ENCODE measurements around the gene PRDM16.

Gene PRDM16

DNA sequence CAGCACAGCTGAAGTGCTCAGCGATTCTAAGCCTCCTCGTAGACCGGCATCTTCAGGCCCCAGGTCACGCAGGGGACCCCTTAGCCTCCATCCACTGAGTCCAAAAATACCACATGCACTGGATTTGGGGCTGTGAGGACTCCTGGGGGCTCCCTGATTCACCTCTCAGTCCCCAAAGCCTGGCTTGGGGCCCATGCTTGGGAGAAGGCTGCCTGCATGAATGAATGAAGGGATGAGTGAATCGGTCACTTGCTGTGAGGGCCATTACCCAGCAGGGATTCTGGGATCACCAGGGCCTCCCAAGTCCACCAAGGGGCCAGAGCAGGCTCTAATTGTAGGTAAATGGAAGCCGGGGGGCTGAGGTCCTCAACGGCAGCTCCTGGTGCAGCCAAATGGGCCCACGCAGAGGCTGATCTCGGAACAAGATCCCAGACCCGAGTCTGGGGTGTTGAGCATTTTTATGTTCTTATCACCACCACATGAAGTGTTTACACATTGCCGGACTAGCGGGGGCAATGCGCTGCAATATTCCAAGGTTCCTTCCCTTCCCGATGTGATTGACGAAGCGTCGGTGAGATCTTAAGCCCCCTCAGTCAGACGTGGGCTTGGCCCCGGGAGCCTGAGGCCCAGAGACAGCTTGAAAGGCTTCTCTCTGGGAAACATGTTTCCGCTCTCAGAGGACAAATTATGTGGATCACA lies 371.9 kb downstream of the PRDM16 start:
- no peak for DNase-seq

DNA sequence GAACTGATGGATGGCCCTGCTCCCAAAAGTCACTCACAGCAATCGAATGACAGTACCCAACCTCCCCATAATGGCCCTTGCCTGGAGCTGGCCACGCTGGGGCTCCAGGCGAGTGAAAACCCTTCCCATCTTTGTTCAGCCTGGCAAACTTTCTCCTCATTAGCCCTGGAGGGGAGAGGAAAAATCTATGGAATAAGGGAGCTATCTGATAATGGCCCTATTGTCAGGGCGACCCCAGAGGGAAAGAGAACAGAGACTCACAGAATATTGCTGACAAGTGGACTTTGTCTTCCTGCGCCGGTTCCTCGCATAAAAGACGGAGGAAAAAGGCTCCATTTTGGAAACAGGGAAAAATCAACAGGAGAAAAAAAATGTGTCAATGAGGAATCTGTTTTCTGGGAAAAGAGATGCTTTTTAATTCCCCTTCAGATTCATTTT lies 372.4 kb downstream of the PRDM16 start:
- no peak for DNase-seq

DNA sequence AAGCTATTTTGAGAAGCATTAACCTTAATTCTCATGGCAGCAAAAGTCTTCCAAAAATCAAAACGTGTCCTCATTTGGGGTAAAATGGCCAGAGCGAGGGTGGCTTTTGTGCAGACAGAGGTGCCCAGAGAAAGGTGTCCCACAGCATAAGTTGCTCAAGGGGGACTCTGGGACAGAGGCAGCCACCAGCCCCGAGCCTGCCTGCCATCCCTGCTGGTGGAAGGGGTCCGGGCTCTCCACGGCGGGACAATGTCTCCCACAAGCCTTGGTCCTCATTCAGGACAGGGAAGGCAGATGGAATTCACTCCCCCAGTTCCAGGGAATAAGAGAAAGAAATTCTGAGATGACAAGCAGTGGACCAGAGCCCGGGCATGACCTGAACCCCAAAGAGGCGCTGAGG lies 372.9 kb downstream of the PRDM16 start:
- DNase-seq = no peak

DNA sequence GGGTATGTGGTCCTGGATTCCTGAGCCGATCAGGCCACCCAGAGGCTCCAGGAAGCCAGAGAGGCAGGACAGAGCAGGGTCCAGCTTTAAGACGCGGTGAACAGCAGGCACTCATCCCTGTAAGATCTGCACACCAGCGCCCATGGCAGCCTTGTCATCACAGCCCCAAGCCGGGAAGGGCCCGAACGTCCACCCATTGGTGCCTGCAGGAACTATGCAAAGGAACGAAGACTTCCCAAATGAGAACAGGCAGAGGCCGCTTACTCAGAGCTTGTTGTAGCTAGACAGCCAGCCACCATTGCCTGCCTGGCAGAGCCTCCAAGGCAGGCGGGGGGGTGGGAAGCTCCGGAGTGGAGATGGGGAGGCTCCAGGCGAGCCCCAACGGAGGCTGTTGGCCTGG lies 373.3 kb downstream of the PRDM16 start:
- DNase-seq = no peak

DNA sequence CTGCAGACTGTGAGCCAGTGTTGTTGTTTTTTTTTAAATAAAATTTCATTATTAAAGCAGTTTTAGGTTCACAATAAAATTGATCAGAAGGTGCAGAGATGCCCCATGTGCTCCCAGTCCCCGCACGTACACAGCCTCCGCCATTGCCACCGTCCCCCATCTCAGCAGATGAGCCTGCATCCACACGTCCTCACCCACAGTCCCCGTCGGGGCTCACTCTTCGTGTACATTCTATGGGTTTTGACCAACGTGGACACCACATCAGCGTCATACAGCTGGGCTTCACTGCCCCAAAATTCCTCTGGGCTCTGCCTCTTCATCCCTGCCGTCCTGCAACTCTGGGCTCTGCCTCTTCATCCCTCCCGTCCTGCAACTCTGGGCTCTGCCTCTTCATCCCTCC lies 373.9 kb downstream of the PRDM16 start:
- DNase-seq = no peak

DNA sequence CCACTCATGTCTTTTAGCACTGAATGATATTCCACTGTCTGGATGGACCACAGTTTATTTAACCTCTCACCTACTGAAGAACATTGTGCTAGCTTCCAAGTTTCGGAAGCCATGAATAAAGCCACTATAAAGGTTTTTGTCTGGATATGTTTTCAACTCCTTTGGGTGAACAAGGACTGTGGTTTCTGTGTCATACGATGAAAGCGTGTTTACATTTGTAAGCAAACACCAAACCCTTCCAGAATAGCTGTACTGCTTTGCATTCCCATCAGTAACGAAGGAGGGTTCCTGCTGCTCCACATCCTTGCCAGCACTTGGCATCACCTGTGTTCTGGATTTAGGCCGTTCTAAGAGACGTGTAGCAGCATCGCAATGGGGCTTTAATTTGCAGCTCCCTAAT lies 374.8 kb downstream of the PRDM16 start:
- no peak for DNase-seq

DNA sequence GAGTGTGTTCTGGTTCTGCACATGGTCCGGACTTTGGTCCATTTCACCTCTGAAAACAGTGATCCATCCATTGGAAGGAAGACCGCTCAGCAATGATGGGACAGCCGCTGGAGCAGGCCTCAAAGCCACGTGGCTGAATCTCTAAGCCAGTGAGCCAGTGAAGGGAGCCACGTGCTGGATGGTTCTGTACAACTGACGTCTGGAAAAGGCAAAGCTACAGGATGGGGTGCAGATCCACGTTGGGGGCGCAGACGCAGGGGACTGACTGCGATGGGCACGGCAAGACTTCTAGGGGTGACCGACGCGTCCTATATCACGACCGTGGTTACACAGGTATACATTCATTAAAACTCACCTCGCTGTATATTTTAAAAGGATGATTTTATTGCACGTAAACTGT lies 375.3 kb downstream of the PRDM16 start:
- DNase-seq = no peak

DNA sequence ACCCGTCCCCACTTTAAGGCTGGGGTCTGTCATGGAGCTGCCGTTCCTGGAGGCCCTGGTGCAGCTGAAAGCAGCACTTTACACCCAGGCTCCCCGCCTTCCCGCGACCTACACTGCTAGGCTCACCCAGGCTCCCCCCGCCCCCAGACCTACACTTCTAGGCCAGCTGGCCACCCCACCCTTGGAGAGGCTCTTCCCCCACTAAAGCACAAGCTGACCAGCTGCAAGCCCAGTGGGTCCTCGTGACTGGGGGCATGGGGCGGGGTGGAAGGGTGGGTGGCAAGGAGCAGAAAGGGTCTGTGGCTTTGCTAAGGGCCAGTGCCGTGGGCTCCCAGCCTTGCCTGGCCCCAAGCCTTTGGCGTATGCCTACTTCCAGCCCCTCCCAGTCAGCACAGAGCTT lies 375.7 kb downstream of the PRDM16 start:
- no peak for DNase-seq

DNA sequence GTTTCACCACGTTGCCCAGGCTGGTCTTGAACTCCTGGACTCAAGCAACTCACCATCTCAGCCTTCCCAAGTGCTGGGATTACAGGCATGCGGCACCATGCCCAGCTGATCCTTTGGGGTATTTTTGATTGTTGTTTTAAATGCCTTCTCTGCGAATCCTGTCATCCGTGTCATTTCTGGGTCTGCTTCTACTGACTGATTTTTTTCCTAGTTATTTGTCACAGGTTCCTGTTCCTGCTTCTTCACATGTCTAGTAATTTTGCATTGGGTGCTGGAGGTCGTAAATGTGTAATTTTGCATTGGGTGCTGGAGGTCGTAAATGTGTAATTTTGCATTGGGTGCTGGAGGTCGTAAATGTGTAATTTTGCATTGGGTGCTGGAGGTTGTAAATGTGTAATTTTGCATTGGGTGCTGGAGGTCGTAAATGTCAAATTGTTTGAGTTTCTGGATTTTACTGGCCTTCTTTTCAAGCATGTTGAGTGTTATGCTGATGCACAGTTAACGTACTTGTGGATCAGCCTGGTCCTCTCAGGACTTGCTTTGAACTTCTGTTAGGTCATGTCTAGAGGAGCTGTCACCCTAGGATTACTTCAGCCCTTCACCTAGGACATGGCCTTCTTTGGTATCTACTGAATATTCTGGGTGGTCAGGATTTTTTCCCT lies 381.3 kb downstream of the PRDM16 start:
- no peak for DNase-seq

DNA sequence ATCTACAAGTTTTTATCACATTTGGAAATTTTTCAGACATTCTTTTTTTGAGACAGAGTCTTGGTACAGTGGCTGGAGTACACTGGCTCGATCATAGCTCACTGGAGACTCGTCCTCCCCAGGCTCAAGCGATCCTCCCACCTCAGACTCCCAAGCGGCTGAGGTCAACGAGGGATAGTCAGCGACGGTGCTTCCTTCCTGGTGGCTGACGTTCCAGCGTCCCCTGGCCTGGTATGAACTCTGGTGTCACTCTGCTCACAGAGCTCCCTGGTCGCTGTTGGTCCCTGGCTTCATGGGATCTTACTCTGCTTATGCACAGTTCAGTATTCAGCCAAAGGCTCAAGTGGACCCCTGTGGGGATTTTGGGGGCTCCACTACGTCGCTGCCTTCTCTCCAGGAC lies 382.0 kb downstream of the PRDM16 start:
- DNase-seq = no peak

DNA sequence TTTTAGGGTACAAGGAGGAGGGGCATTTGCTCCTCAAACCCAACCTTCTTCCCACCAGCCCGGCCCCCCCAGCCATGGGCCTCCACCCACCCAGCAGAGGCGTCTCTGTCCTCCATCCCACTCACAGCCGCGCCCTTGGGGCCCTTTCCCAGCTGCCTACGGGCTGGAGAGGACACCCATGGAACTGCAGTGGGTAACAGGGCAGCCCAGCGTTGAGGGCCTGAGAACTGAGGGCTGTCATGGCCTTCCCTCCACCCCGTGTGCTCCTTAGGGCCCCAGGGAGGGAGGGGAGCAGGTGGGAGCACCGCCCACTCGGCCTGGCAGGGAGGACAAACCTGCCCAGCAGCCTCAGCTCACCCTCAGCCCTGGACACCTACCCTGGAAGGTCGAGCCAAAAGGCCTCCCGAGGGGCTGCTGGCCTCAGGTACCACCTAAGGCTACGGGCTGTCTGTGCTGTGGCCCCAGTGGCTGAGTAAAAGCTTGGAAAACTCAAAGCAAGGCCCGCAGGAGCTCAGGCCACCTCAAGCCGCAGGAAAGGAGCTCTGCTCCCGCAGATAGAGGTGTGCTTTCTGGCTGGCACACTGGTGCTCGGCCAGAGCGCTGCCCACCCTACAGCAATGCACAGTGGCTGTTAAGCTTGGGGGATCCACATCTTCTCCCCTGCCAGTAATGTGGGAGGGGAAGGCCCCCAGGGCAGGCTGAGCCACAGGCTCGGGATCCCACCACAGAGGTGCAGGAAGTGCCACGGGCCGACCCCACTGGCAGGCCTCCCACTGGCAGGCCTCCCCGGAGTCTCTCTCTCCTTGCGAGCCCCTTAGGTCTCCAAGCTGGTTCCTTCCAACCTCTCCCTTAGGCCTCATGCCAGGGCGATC lies 383.2 kb downstream of the PRDM16 start:
- no peak for DNase-seq

DNA sequence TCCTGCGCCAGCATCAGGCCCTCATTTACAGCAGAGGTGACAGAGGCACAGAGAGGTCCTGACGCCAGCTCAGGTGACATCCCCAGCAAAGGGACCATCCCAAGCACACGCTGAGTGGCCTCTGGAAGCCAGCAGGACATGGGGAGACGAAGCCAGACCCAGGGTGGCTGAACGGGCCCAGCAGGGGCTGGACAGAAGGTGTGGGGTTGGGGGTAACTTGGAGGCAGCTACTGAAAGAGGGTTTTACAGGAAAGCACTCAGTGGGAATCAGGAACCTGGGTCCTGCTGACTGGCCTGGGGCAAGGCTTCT lies 383.8 kb downstream of the PRDM16 start:
- DNase-seq = no peak

DNA sequence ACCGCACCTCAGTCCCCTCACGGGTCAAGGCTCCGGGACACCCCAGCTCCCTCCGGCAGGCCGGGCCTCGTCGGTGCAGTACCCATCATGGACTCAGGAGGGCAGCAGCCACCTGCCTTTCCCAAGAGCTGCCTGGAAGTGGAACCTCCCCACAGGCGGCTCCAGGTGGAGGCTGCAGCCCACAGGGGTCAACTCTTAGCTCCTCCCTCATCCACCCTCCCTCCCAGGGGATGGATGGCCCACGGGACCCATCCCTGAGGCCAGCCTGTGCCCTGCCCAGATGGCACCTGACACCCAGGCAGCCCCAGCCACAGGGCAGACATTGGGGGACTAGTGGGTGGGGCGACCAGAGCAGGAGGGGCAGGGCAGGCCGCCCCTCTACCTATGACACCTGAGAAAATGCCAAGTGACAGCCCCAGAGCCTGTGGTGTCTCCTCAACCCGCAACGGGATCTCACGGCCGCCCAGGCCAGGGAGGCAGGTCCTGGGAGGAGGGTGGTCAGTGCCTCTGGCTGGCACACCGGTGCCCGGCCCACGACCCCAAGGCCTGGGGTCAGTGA lies 384.3 kb downstream of the PRDM16 start:
- DNase-seq = peak; percentile 76

DNA sequence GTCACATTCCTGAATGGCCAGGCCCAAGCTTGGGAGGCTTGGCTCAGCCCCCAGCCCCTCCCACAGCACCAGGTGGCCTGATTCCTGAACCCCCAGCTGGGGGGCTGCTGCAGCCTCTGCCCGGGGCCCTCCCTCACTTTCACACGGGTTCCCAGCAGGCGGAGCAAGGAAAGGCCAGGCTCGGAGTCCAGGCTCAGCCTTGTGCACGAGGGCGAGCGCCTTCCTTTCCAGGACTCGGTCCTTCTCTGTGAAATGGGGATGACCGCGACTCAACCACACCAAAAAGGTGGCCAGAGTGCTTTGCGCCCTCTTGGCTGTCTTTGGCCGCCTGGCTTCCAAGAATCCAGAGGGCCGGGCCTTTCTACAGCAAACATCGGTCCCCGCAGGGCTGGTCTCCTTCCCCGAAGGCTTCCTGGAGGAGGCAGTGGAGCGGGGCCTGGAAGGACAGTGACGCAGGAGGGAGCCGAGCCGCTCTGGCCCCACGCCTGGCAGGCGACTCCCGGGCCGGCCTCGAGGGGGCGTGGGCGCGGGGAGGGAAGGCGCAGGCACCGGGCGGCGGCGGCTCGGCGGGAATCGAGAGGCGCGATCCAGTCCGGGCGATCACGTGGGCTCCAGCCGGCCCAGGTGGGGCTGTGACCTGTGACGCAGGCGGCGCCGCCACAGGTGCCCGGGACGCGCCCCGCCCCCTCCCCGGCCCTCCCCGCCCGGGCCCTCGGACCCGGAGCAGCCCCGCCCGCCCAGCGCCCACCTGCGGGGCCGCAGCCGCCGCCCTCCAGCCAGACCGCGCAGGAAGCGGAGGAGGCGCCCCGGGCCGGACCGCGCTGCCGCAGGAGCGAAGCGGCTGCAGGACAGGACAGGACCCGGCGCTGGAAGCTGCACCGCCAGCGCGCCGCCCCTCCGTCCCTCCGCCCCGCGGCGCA lies 385.1 kb downstream of the PRDM16 start, which contains the start of gene ARHGEF16:
ARHGEF16 (plus strand) TSS at position 775 of the 920 bp plus-strand sequence. CDS start 8,420 bp downstream, outside the sequence.
- DNase-seq = peak; percentile 56

DNA sequence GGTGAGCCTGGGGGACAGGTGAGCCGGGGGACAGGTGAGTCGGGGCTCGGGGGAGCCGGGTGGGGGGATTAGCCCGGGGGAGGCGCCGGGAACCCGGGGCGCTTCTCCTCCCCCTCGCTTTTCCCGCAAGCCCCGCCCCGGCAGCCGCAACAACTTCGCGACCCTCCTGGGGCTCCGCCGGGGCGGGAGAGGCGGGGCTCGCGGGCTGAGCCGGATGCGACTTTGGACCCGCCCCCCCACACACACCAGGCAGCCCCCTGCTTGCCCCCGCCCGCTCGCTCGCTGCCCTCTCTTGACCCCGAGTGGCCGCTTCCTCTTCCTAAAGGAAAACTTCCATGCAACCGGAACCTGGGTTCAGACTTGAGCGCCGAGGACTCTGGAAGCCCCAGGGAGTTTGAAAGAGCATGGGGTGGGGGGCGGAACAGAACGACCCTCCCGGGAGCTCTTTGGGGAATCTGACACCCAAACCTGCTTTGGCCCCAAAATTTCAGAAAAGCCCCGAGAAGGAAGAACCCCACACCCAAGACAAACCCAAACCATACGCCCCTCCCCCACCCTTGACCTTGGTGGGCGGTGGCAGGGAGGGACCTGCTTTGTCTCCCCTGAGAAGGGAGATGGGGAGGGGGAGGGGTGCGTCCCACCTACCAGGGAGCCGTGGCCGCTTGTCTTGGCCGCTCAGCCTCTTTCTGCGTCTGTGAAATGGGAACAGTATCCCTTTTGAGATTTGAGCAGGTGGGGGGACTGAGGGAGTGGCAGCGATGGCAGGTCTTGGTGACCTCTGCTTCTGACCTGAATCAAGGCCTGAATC lies 386.0 kb downstream of the PRDM16 start:
- DNase-seq = peak; percentile 36

DNA sequence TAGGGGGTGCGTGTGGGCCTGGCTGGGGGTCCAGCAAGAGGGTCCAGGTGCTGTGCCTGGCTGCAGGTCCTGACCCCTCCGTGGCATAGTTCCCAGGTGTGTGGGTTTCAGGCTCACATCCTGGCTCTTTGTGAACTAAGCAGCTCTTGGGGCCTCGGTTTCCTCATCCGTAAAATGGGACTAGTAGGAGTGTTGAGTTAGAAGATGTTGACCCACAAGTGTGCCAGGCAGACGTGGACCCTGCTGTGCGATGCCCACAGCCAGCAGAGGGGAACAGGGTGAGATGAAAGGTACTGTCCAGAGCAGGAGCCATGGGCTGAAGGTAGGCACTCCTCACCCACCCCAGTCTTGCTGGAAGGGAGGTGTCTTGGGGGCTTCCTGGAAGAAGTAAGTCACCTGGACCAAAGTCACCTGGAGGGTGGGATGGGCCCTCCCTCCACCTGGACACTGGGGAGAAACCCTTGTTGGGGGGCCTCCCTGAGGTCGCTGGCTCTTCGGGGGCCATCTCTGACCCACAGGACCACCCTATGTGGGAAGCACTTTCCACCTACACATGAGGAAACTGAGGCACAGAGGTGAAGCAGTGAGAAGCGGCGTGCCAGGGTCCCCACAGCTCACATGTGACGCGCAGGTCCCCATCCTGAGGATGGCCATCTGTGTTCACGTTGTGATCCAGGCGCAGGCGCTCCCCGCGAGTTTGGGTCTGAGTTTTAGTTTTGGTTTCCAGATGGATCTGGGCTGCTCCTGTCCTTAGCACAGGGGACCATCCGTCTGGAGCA lies 386.9 kb downstream of the PRDM16 start:
- DNase-seq = no peak

DNA sequence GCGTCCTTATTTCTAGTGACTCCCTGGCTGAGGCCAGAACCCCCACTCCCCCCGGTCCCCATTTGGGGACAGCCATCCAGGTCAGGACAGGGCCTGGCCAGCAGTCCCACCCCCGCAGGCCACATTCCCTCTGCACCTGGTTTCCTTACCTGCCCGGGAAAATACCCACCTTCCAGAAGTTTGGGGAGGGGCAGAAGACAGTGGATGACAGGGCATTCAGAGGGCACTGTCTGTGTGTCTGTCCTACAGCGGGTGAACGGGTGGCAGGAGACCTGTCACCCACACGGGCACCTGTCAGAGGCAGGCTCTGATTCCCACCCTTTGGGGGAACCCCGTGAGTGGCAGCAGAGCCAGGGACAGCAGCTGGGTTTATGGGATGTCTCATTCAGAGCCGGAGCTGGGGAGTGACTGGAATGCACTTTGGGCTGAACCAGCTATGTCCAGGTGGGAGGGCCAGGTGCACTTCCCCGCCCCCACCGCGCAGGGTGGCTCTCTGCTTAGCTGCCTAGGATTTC lies 387.5 kb downstream of the PRDM16 start:
- no peak for DNase-seq

DNA sequence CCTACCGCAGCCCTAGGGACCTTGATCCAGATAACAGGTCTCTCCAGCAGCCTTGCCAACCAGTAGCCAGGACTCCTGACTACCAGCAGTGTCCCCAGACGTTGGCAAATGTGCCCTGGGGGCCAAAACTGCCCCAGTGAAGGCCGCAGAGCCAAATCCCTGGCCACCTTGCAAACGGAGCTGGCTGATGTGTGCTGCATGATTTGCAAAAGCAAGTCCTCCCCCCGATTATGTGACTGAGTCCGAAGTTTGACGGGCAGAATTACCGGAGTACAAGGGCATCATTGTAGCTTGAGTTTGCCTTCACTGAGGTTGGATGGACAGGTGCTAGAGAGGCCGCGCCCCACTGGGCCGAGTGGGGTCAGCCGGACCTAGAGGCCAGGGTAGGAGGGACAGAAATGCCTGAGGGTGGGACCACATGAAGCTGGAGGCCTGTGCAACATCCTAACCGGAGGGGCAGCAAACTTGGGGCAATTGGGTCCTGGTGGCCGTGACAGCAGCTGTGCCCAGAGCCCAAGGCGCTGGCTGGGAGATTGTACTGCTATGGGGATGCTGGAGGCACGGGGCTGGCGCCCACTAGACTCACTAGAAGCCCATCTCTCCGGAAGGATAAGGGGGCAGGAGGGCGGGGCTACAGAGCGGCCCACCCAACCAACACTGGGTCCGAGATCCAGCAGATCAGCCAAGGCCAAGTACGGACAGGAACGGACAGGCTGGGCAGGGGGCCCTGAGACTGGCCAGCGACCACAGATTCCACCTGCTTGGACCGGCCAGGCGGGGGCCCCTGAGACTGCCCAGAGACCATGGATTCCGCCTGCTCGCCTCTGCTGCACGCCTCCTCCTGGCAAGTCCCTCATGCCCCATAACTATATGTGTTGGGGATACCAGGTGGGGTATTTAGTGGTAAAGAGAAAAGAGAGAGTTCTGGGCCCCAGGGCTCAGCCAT lies 388.2 kb downstream of the PRDM16 start:
- no peak for DNase-seq

All from suppressor macrophage treated with lipopolysaccharide for 4 hours (primary cell).